Skin epidermis (tissue), 12 donors: ENCODE results near the gene DUSP11.
"Not testable (repeated sequence)": the region's sequence is repeated elsewhere in the genome, so short reads cannot be mapped to it uniquely, and the experiment has no call there.

Experiments used
- H3K27ac ChIP-seq, 21 experiments: fragments of 200-600 bp; sonication (generic) in 11 of 21; one replicate each; pipeline ENCODE4 v1.5.0; 2020; ENCODE audit warnings: mild to moderate bottlenecking in 3 of 21, inconsistent platforms in 2 of 21, moderate library complexity in 2 of 21
- H3K4me3 ChIP-seq, 7 experiments: fragments of 200-600 bp; sonication (generic) in 2 of 7; one replicate each; pipeline ENCODE4 v1.5.0; 2020; ENCODE audit warnings: inconsistent platforms in 2 of 7, mild to moderate bottlenecking in 2 of 7, moderate library complexity in 1 of 7

The DUSP11 gene

DNA sequence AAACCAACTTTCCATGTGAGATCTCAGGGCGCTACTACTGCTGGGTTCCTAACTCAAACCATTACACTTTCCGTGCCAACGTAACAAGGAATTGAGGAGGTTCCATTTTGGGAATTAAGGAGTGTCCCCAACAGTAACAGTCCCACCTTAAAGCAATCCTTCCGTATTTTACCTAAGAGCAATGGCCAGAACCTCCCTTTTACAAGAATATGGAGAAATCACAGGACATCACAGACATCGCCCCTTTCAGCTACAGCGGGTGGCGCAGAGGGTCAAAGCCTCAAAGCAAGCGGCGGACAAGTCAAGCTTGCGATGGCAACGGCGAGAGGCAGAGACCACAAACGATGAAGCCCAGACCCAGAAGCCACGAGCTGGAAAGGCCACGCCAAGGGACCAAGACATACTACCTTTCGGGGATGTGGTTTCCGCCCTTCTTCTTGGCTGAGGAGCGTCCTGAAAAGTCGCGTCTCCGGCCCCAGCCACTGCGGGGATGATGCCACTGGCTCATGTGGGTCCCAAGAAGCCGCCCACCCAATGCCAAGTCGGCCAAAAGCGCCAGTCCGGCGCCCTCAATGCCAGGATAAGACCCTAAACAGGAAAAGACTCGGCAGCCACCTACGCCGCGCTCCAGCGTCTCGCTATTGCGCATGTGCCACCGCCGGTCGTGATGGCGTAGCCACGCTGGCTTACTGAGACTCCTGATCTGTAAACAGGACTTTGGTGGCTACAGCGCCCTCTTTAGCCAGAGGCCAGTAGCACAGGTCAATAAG, at the start of gene DUSP11:
Gene DUSP11 (minus strand): TSS at position 637 of the 770 bp plus-strand sequence. CDS start 129 bp downstream, at position 508.
- peak within 1 kb of the TSS; percentile 65 to 95 (median 81) for H3K4me3 ChIP-seq
- H3K27ac ChIP-seq = peak within 1 kb of the TSS; percentile 37 to 99 (median 94)

DNA sequence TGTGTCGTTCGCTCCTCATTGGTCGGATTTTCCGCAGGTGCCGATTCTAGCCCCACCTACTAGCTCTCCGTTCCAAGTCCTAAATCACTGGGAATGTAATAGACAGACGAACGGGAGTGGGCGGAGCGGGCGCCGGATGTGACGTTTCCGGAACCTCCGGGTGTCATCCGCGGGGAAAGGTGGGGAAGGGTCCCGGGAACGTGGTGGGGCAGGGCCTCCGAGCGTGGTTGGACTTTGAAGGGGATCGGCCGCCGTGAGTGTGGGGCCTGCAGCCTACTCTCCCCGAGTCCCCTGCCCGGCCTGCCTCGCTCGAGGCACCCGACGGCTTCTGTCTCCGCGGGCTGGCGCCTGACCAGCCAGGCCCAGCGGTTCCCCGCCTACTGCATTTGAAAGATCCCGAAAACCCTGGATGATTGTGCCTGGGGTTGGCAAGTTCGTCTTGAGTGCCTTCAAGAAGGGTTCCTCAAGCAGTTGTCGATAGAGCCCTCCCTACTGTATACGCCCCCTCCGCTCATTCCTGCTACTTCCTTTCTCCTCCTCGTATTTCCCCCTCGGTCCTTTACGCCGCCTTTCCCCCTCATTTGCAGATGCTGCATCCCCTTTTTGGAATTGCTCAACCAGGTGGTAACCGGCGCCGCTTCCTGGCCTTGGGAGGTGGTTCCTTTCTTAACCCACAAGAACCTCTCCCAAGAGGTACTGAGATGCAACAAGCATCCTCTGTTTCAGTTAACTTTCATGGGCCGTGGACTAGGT, 49.1 kb upstream of the DUSP11 start, which contains the start of gene STAMBP:
Gene STAMBP (plus strand): TSS at position 144 of the 753 bp plus-strand sequence. CDS start 1,896 bp downstream, outside the sequence.
- Histone ChIP-seq H3K4me3 (peak within 1 kb of the TSS; percentile 65 to 87 (median 74)), H3K27ac (peak within 1 kb of the TSS; percentile 71 to 99 (median 95))

DNA sequence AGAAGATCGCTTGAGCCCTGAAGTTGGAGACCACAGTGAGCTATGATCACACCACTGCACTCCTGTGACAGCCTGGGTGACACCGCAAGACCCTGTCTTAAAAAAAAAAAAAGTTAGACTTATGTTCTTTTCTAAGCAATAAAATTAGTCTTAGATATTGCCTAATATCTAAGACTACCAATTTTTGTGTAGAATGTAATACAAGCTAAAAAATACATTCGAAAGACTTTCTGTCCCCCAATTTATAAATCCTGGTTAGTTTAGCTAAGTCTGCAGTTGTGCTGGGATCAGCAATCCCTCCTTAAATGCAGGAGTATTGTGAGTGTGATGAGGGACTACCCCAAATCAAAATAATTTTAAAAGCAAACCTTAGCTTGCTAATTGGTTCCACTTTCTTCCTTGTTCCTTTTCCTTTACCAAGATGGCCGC, 48.5 kb upstream of the DUSP11 start:
- Histone ChIP-seq H3K4me3 (peak overlapping the region; percentile 65 to 87 (median 74)), H3K27ac (peak overlapping the region in 19 of 21 experiments; percentile 66 to 99 (median 95))

- Histone ChIP-seq H3K27ac (peak overlapping the region in 11 of 21 experiments; percentile 66 to 99 (median 96)), H3K4me3 (peak overlapping the region in 4 of 7 experiments; percentile 74 to 87 (median 80))
These were observed 47.9 kb upstream of the DUSP11 start for GRCh38 chr2:73827660-73828388.

GRCh38 chr2:73827018-73827417, 47.1 kb upstream of the DUSP11 start:
- no peak overlapping the region for H3K4me3 ChIP-seq
- H3K27ac ChIP-seq = no peak overlapping the region

GRCh38 chr2:73825408-73825807, 45.5 kb upstream of the DUSP11 start:
- H3K27ac ChIP-seq = no peak overlapping the region
- H3K4me3 ChIP-seq = no peak overlapping the region

GRCh38 chr2:73823916-73824523, 44.1 kb upstream of the DUSP11 start:
- H3K4me3 ChIP-seq = no peak overlapping the region
- H3K27ac ChIP-seq = no peak overlapping the region

DNA sequence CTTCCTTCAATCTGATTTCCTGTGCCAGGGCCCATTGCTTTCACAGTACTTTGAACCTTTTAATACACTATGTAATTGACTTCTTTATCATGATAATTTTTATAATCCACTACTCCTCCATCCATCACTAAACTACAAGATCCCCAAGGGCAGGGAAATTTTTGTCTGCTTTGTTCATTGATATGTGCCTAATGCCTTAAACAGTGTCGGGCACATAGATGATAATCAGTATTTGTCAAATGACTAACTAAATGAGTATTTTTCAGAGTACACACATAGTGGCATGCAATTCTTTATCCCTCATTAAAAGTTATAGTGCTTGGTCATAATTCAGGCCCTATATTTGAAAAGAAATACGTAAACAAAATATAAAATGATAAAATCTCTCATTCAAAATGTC, 43.5 kb upstream of the DUSP11 start:
- Histone ChIP-seq H3K27ac (no peak overlapping the region), H3K4me3 (no peak overlapping the region)

- H3K27ac ChIP-seq = no peak overlapping the region
- H3K4me3 ChIP-seq = no peak overlapping the region
These were observed 43.1 kb upstream of the DUSP11 start for GRCh38 chr2:73822991-73823390.

GRCh38 chr2:73822276-73822675, 42.4 kb upstream of the DUSP11 start:
- Histone ChIP-seq H3K27ac (no peak overlapping the region), H3K4me3 (no peak overlapping the region)

GRCh38 chr2:73821669-73822068, 41.8 kb upstream of the DUSP11 start:
- Histone ChIP-seq H3K4me3 (no peak overlapping the region), H3K27ac (no peak overlapping the region)

- H3K27ac ChIP-seq = no peak overlapping the region
- H3K4me3 ChIP-seq = no peak overlapping the region
These were observed 41.3 kb upstream of the DUSP11 start for GRCh38 chr2:73821227-73821626.

DNA sequence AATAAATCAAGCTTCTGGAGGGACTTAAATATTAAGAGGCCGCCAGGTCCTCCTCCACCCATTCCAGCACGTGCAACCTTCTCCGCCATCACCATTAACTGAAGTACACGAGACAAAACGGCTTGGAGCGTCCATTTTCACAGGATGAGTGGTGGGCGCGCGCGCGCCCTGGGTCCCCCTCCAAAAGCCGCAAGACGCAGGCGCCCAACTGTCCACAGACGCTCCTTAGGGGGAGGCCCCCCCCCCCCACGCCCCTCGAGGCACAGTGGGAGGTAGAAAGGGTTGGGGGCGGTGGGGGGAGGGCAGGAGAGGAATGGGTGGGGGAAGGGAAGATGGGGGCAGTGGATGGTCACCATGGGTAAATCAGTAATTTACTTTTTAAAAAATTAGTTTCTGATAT, 38.4 kb upstream of the DUSP11 start:
- Histone ChIP-seq H3K4me3 (no peak overlapping the region), H3K27ac (no peak overlapping the region)

GRCh38 chr2:73812635-73813034, 32.7 kb upstream of the DUSP11 start:
- Histone ChIP-seq H3K27ac (no peak overlapping the region), H3K4me3 (no peak overlapping the region)

- H3K4me3 ChIP-seq = no peak overlapping the region
- H3K27ac ChIP-seq = no peak overlapping the region
These were observed 32.0 kb upstream of the DUSP11 start for GRCh38 chr2:73811878-73812277.

GRCh38 chr2:73783883-73784282, 4.0 kb upstream of the DUSP11 start, which contains the start of gene C2orf78:
Gene C2orf78, plus strand, starts transcription at chr2:73784183. Its CDS starts 127 bp downstream, at chr2:73784310.
- not testable (repeated sequence) for H3K4me3 ChIP-seq, H3K27ac ChIP-seq

- not testable (repeated sequence) for H3K27ac ChIP-seq, H3K4me3 ChIP-seq
These were observed 3.5 kb upstream of the DUSP11 start for GRCh38 chr2:73783402-73783801.

DNA sequence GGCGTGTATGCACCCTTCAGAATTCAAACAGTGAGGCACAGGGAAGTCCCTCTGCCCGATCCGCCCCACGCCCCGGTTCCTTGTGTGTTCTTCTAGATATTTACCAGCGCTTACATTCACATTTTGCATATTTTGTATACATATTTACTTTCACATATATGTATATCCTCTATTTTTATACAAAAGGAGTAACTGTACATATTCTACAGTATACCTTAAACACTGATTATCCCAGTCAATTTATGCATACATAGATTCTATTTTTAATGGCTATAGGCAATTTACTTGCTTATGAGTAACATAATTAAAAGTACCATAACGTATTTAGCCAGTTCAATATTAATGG, 307 bp upstream of the DUSP11 start:
- H3K4me3 ChIP-seq = peak overlapping the region; percentile 65 to 95 (median 81)
- peak overlapping the region in 16 of 21 experiments; percentile 90 to 99 (median 96) for H3K27ac ChIP-seq

GRCh38 chr2:73778867-73779466, 936 bp downstream of the DUSP11 start:
- Histone ChIP-seq H3K4me3 (peak overlapping the region; percentile 65 to 95 (median 81)), H3K27ac (peak overlapping the region in 19 of 21 experiments; percentile 83 to 99 (median 95))
